Esophagus squamous epithelium (tissue), 4 donors: ENCODE measurements around the gene TMEM30B.

Source experiments
- POLR2A ChIP-seq, 4 donors: fragments of 450-650 bp; IDR thresholded peaks; one replicate each; pipeline ENCODE4 v1.6.1; 2017; ENCODE audit warnings: antibody characterized with exemption in 4 of 4, mild to moderate bottlenecking in 4 of 4, moderate library complexity in 3 of 4
- TF ChIP-seq, protein P1 (sequence below), 6 experiments: fragments of 450-650 bp in 4 of 6; fragments of 200-600 bp in 2 of 6; sonication (generic) in 2 of 6; IDR thresholded peaks; one replicate each; pipeline ENCODE4 v1.5.1; 2016 to 2019; ENCODE audit warnings: antibody characterized with exemption in 6 of 6, mild to moderate bottlenecking in 4 of 6, moderate library complexity in 4 of 6

DNA sequence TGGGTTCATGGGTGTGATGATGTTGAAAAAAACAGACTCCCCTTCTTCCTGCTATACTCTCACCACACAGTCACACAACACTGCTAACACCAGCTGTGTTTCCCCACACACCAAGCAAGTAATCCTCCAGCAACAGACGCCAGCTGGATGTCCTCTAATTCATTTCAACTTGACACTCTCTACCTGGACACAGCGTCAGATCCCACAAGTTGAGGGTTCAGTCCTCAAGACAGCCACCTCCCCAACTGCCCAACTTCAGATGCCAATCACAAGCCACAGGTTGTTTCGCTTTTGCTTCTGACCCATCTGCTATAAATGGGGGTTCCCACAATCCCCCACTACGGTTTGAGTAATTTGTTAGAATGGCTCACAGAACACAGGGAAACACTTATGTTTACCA is 49.3 kb downstream of the TMEM30B start:
- TF ChIP-seq, protein P1, sequence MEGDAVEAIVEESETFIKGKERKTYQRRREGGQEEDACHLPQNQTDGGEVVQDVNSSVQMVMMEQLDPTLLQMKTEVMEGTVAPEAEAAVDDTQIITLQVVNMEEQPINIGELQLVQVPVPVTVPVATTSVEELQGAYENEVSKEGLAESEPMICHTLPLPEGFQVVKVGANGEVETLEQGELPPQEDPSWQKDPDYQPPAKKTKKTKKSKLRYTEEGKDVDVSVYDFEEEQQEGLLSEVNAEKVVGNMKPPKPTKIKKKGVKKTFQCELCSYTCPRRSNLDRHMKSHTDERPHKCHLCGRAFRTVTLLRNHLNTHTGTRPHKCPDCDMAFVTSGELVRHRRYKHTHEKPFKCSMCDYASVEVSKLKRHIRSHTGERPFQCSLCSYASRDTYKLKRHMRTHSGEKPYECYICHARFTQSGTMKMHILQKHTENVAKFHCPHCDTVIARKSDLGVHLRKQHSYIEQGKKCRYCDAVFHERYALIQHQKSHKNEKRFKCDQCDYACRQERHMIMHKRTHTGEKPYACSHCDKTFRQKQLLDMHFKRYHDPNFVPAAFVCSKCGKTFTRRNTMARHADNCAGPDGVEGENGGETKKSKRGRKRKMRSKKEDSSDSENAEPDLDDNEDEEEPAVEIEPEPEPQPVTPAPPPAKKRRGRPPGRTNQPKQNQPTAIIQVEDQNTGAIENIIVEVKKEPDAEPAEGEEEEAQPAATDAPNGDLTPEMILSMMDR (IDR thresholded peaks at IDR 0.05): no peak
- no peak for TF ChIP-seq POLR2A (IDR thresholded peaks at IDR 0.05)
